Mesenchymal stem cell (in vitro differentiated cells and primary cell): ENCODE measurements around the gene RGS7.

Source experiments
- DNase-seq: peaks from one replicate; pipeline ENCODE4 v3.0.0-alpha.2; 2013
- H2AFZ ChIP-seq: one replicate; pipeline ENCODE4 v1.6.1; 2013; ENCODE audit warnings: low read depth, mild to moderate bottlenecking, control low read depth, inconsistent platforms, low read length, moderate library complexity
- H2AK5ac ChIP-seq: 2 replicates; pipeline ENCODE4 v1.6.1; 2013; ENCODE audit warnings: low read length, moderate library complexity, mild to moderate bottlenecking, inconsistent platforms; ENCODE audit not compliant: severe bottlenecking
- H2BK120ac ChIP-seq: one replicate; pipeline ENCODE4 v1.6.1; 2013; ENCODE audit warnings: low read depth, mild to moderate bottlenecking, inconsistent platforms, low read length, moderate library complexity
- H2BK12ac ChIP-seq, 2 experiments: one replicate each; pipeline ENCODE4 v1.6.1; 2013; ENCODE audit warnings: inconsistent platforms in 2 of 2, low read length in 2 of 2, mild to moderate bottlenecking in 2 of 2, moderate library complexity in 2 of 2, control low read depth in 1 of 2
- H2BK15ac ChIP-seq: one replicate; pipeline ENCODE4 v1.6.1; 2013; ENCODE audit warnings: mild to moderate bottlenecking, low read depth, inconsistent platforms; ENCODE audit not compliant: poor library complexity, severe bottlenecking
- H2BK5ac ChIP-seq: 2 replicates; pipeline ENCODE4 v1.6.1; 2013; ENCODE audit warnings: low read depth, mild to moderate bottlenecking, low read length, control low read depth, inconsistent platforms; ENCODE audit not compliant: poor library complexity, severe bottlenecking
- H3K14ac ChIP-seq, 2 experiments: one replicate each; pipeline ENCODE4 v1.6.1; 2013; ENCODE audit warnings: inconsistent platforms in 2 of 2, low read length in 2 of 2, control low read depth in 1 of 2, mild to moderate bottlenecking in 1 of 2, moderate library complexity in 1 of 2
- H3K18ac ChIP-seq, 2 experiments: one replicate each; pipeline ENCODE4 v1.6.1; 2013; ENCODE audit warnings: inconsistent platforms in 2 of 2, low read length in 2 of 2, control low read depth in 1 of 2, low read depth in 1 of 2, mild to moderate bottlenecking in 1 of 2
- H3K23ac ChIP-seq, 2 experiments: one replicate each; pipeline ENCODE4 v1.6.1; 2013; ENCODE audit warnings: inconsistent platforms in 2 of 2, low read length in 2 of 2, mild to moderate bottlenecking in 2 of 2, moderate library complexity in 2 of 2, control low read depth in 1 of 2
- H3K27ac ChIP-seq: 2 replicates; pipeline ENCODE4 v1.5.1; 2013; ENCODE audit warnings: mild to moderate bottlenecking, moderate library complexity, low read length, control low read depth, inconsistent platforms; ENCODE audit not compliant: poor library complexity, severe bottlenecking
- H3K27me3 ChIP-seq, 2 experiments: 2 replicates each; pipeline versions ENCODE4 v1.6.1 to v1.7.0; 2013; ENCODE audit warnings: low read length in 2 of 2, mild to moderate bottlenecking in 2 of 2, moderate library complexity in 2 of 2, control low read depth in 1 of 2, inconsistent platforms in 1 of 2; ENCODE audit not compliant: control insufficient read depth in 1 of 2, insufficient read depth in 1 of 2
- H3K36me3 ChIP-seq, 2 experiments: 2 replicates each; pipeline versions ENCODE4 v1.6.1 to v1.7.0; 2013; ENCODE audit warnings: low read length in 2 of 2, control low read depth in 1 of 2, inconsistent platforms in 1 of 2, low read depth in 1 of 2, mild to moderate bottlenecking in 1 of 2; ENCODE audit not compliant: insufficient read depth in 2 of 2, control insufficient read depth in 1 of 2
- H3K4ac ChIP-seq, 2 experiments: one replicate each; pipeline ENCODE4 v1.6.1; 2013; ENCODE audit warnings: inconsistent platforms in 2 of 2, low read length in 2 of 2, mild to moderate bottlenecking in 2 of 2, moderate library complexity in 2 of 2, control low read depth in 1 of 2, low read depth in 1 of 2
- H3K4me1 ChIP-seq: 2 replicates; pipeline ENCODE4 v1.6.1; 2013; ENCODE audit warnings: low read depth, low read length, control low read depth; ENCODE audit not compliant: control insufficient read depth, insufficient read depth
- H3K4me2 ChIP-seq: 2 replicates; pipeline ENCODE4 v1.6.1; 2013; ENCODE audit warnings: low read length, mild to moderate bottlenecking, inconsistent platforms; ENCODE audit not compliant: poor library complexity, severe bottlenecking
- H3K4me3 ChIP-seq, 2 experiments: 2 replicates each; pipeline versions ENCODE4 v1.5.1 to v1.7.0; 2013; ENCODE audit warnings: low read length in 2 of 2, mild to moderate bottlenecking in 2 of 2, control low read depth in 1 of 2, low read depth in 1 of 2; ENCODE audit not compliant: insufficient read depth in 1 of 2
- H3K79me1 ChIP-seq: replicated peaks from 2 replicates; pipeline ENCODE4 v1.6.1; 2013; ENCODE audit warnings: mild to moderate bottlenecking, control low read depth, low read length, inconsistent platforms; ENCODE audit not compliant: poor library complexity, severe bottlenecking
- H3K9ac ChIP-seq: 2 replicates; pipeline ENCODE4 v1.7.0; 2013; ENCODE audit warnings: mild to moderate bottlenecking, low read length, moderate library complexity
- H3K9me3 ChIP-seq: 2 replicates; pipeline ENCODE4 v1.7.0; 2013; ENCODE audit warnings: mild to moderate bottlenecking, low read length; ENCODE audit not compliant: control insufficient read depth
- H4K8ac ChIP-seq: one replicate; pipeline ENCODE4 v1.6.1; 2013; ENCODE audit warnings: inconsistent platforms, mild to moderate bottlenecking, low read length, moderate library complexity
- H4K91ac ChIP-seq: one replicate; pipeline ENCODE4 v1.6.1; 2013; ENCODE audit warnings: mild to moderate bottlenecking, low read length, inconsistent platforms
- WGBS: methylation state at CpG from one replicate; pipeline ENCODE4 v1.1.7; 2013; ENCODE audit warnings: mixed read lengths; 5-methylcytosine and 5-hydroxymethylcytosine counted together

Gene RGS7

GRCh38 chr1:240771450-240771849 is 585.6 kb downstream of the RGS7 start:
- Histone ChIP-seq H3K36me3 (no peaks in the 10 kb centered on the region), H3K18ac (no peak overlapping the region), H3K27me3 (no peaks in the 10 kb centered on the region), H3K4ac (no peak overlapping the region), H3K9ac (no peak overlapping the region), H2AK5ac (no peak overlapping the region), H3K4me1 (peaks cover 3% of the 10 kb centered on the region), H3K79me1 (no peaks in the 10 kb centered on the region), H4K8ac (no peak overlapping the region), H3K9me3 (no peaks in the 10 kb centered on the region), H2BK12ac (no peak overlapping the region), H2BK5ac (no peak overlapping the region), H4K91ac (no peak overlapping the region), H3K14ac (no peak overlapping the region), H3K27ac (no peak overlapping the region), H2BK15ac (no peak overlapping the region), H3K23ac (no peak overlapping the region), H3K4me3 (no peak overlapping the region), H2AFZ (no peak overlapping the region), H3K4me2 (no peak overlapping the region), H2BK120ac (no peak overlapping the region)
- WGBS = 96% methylated on average over 16 of the region's 16 CpGs
- no peak for DNase-seq

- Histone ChIP-seq H2AK5ac (no peak overlapping the region), H3K27ac (no peak overlapping the region), H3K9me3 (no peaks in the 10 kb centered on the region), H2BK5ac (no peak overlapping the region), H3K4me3 (no peak overlapping the region), H3K36me3 (no peaks in the 10 kb centered on the region), H3K4me1 (peaks cover 4% of the 10 kb centered on the region), H4K8ac (no peak overlapping the region), H2BK12ac (no peak overlapping the region), H3K14ac (no peak overlapping the region), H3K23ac (no peak overlapping the region), H3K9ac (no peak overlapping the region), H3K4ac (no peak overlapping the region), H3K27me3 (no peaks in the 10 kb centered on the region), H2AFZ (no peak overlapping the region), H3K79me1 (no peaks in the 10 kb centered on the region), H2BK120ac (no peak overlapping the region), H2BK15ac (no peak overlapping the region), H3K18ac (no peak overlapping the region), H3K4me2 (no peak overlapping the region), H4K91ac (no peak overlapping the region)
- no peak for DNase-seq
- WGBS = 84% methylated on average over 4 of the region's 4 CpGs
Observed at GRCh38 chr1:240768979-240769378, 588.0 kb downstream of the RGS7 start.

DNA sequence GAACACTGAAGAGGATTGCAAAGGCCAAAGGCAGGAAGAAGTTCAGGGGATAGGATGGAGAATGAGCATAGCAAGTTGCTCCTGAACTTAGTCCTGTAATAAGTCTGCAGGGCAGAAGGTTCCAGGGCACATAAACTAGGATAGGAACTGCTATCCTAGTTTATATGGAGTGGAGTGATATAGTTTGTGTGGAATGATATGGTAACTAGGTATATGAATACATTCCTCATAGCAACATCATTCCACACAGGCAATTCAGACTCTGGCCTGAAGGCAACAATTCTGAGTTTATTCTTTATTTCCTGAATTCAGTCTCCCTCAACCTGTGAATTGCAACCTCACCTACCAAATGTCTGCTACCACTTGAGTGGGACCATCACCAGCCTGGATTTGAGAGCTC is 590.2 kb downstream of the RGS7 start:
- DNase-seq = peak; percentile 14
- Histone ChIP-seq H3K9ac (no peak overlapping the region), H4K8ac (no peak overlapping the region), H3K4me1 (peaks cover 4% of the 10 kb centered on the region), H3K14ac (no peak overlapping the region), H3K27ac (peak overlapping the region; percentile 31), H3K4me2 (no peak overlapping the region), H3K4me3 (no peak overlapping the region), H2BK120ac (no peak overlapping the region), H3K27me3 (no peaks in the 10 kb centered on the region), H2BK12ac (peak overlapping the region in 1 of 2 experiments; percentile 5), H3K9me3 (no peaks in the 10 kb centered on the region), H2AK5ac (peak overlapping the region; percentile 98), H2BK5ac (no peak overlapping the region), H4K91ac (no peak overlapping the region), H2AFZ (no peak overlapping the region), H2BK15ac (no peak overlapping the region), H3K36me3 (no peaks in the 10 kb centered on the region), H3K79me1 (no peaks in the 10 kb centered on the region), H3K18ac (no peak overlapping the region), H3K4ac (no peak overlapping the region), H3K23ac (no peak overlapping the region)

DNA sequence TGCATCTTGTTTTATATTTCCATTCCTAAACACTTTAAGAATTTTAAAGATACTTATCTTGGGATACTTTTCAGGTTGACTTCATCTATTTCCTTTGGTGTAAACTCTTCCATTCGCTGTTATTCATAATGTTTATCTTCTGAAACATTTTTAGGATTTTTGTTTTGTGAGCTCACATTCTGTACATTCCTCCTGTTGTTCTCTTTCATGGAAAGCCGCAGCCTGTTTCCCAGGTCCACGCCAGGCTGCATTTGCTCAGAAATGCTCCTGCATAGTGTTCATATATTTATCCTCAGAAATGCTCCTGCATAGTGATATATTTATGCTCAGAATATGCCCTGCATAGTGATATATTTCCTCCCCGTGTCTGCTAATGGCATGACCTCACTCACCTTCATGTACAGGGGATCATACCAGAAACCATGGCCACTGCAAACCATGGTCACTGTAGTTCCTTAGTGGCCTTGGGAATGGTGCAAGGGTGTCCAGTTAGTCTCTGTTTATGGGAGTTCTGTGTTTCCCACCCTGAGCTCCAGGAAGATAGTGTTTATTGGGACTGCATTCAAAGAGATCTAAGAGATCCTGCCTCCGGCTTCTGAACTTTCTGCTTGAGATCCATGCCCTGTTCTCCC is 591.2 kb downstream of the RGS7 start:
- Histone ChIP-seq H3K23ac (no peak overlapping the region), H4K8ac (no peak overlapping the region), H3K27ac (peak overlapping the region; percentile 96), H3K4me2 (no peak overlapping the region), H2BK5ac (peak overlapping the region; percentile 14), H3K79me1 (no peaks in the 10 kb centered on the region), H3K36me3 (no peaks in the 10 kb centered on the region), H3K18ac (no peak overlapping the region), H2BK12ac (no peak overlapping the region), H3K4me1 (peaks cover 4% of the 10 kb centered on the region), H3K4me3 (no peak overlapping the region), H3K4ac (no peak overlapping the region), H2BK15ac (no peak overlapping the region), H3K14ac (peak overlapping the region in 1 of 2 experiments; percentile 71), H3K9me3 (no peaks in the 10 kb centered on the region), H4K91ac (no peak overlapping the region), H2AK5ac (no peak overlapping the region), H3K9ac (no peak overlapping the region), H3K27me3 (no peaks in the 10 kb centered on the region), H2BK120ac (no peak overlapping the region), H2AFZ (no peak overlapping the region)
- DNase-seq = peak; percentile 47
- 11% methylated on average over 3 of the region's 5 CpGs for WGBS
